Body of pancreas (tissue), 4 donors: ENCODE results near the gene SCNN1G. TPM values are rescaled to one million over a fixed set of nuclear protein-coding genes. Genes with fewer than 3 reads are reported as not detected.

Source experiments
- ATAC-seq: fragments of 150-250 bp; one replicate; pipeline ENCODE4 v1.9.1; 2016
- DNase-seq, 4 donors: peaks; one replicate each; pipeline ENCODE4 v3.0.0-alpha.2; 2019
- H3K27ac ChIP-seq, 4 donors: fragments of 200-600 bp; sonication (generic); 1 replicate in 3 of 4; 2 replicates in 1 of 4; pipeline versions ENCODE4 v1.5.1 to v1.6.1; 2016 to 2019; ENCODE audit warnings: mild to moderate bottlenecking in 1 of 4, mixed read lengths in 1 of 4, moderate library complexity in 1 of 4
- H3K27me3 ChIP-seq, 2 donors: fragments of 200-600 bp; sonication (generic); one replicate each; pipeline ENCODE4 v1.6.0; 2016; ENCODE audit warnings: mild to moderate bottlenecking in 1 of 2
- H3K36me3 ChIP-seq, 2 donors: fragments of 200-600 bp; sonication (generic); replicated peaks in 1 of 2; 2 replicates each; pipeline ENCODE4 v1.5.1; 2016; ENCODE audit warnings: low read depth in 2 of 2; ENCODE audit not compliant: insufficient read depth in 1 of 2
- H3K4me1 ChIP-seq: fragments of 200-600 bp; sonication (generic); one replicate; pipeline ENCODE4 v1.6.0; 2016
- H3K4me3 ChIP-seq, 2 donors: fragments of 200-600 bp; sonication (generic); 1 replicate in 1 of 2; 2 replicates in 1 of 2; pipeline ENCODE4 v1.5.1; 2016 to 2019
- H3K9me3 ChIP-seq, 3 donors: fragments of 200-600 bp; sonication (generic); 1 replicate in 2 of 3; 2 replicates in 1 of 3; pipeline ENCODE4 v1.5.1; 2016
- POLR2A ChIP-seq, 3 donors: fragments of 450-650 bp; IDR thresholded peaks; one replicate each; pipeline ENCODE4 v1.6.1; 2016; ENCODE audit warnings: antibody characterized with exemption in 3 of 3, mild to moderate bottlenecking in 2 of 3
- WGBS, 2 donors: methylation state at CpG; one replicate each; pipeline ENCODE4 v1.1.5; 2017; 5-methylcytosine and 5-hydroxymethylcytosine counted together
- intact Hi-C: fragments of 100-400 bp; cut with DNase I; formaldehyde crosslinking; loops from one replicate; pipeline ENCODE4 v1.15.1; 2023
- total RNA-seq, 2 donors: library from RNA; depleted of rRNA; stranded (reverse); fragments of >200 nt; gene quantifications; one replicate each; pipeline ENCODE4 v1.1.0, GENCODE V29; 2016
- TF ChIP-seq, protein P1 (sequence below), 7 experiments: fragments of 450-650 bp in 4 of 7; fragments of 200-600 bp in 3 of 7; sonication (generic) in 3 of 7; IDR thresholded peaks; one replicate each; pipeline ENCODE4 v1.5.1; 2016 to 2019; ENCODE audit warnings: antibody characterized with exemption in 7 of 7

SCNN1G gene
- total RNA-seq, 2 donors from 2014 or later = 0.26 to 1.6 TPM

DNA sequence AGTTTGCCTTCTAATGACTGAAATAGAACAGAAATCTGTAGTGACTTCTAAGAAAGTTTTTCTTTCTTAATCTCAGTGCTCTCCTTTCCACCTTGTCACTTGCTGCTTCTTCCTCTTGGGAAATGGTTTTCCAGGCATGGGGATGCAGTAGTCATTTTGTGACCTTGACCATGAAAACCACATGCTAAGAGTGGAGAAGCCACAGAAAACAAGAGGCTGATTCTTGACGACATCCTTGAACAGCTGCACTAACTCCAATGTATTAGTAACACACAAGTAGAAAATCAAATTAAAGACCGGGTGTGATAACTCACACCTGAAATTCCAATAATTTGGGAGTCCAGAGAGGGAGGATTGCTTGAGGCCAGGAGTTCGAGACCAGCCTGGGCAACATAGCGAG is 17.8 kb upstream of the SCNN1G start:
- DNase-seq = no peak
- Histone ChIP-seq H3K9me3 (no peaks in the 10 kb centered on the region), H3K36me3 (no peaks in the 10 kb centered on the region), H3K4me1 (no peaks in the 10 kb centered on the region), H3K4me3 (no peak overlapping the region), H3K27ac (no peak overlapping the region), H3K27me3 (no peaks in the 10 kb centered on the region)
- intact Hi-C loops = no loop called here
- ATAC-seq = no peak
- no peak for TF ChIP-seq POLR2A (IDR thresholded peaks at IDR 0.05)
- TF ChIP-seq, protein P1, sequence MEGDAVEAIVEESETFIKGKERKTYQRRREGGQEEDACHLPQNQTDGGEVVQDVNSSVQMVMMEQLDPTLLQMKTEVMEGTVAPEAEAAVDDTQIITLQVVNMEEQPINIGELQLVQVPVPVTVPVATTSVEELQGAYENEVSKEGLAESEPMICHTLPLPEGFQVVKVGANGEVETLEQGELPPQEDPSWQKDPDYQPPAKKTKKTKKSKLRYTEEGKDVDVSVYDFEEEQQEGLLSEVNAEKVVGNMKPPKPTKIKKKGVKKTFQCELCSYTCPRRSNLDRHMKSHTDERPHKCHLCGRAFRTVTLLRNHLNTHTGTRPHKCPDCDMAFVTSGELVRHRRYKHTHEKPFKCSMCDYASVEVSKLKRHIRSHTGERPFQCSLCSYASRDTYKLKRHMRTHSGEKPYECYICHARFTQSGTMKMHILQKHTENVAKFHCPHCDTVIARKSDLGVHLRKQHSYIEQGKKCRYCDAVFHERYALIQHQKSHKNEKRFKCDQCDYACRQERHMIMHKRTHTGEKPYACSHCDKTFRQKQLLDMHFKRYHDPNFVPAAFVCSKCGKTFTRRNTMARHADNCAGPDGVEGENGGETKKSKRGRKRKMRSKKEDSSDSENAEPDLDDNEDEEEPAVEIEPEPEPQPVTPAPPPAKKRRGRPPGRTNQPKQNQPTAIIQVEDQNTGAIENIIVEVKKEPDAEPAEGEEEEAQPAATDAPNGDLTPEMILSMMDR (IDR thresholded peaks at IDR 0.05) = no peak
- 65 to 84% methylated on average over 4 of the region's 4 CpGs for WGBS, 2 donors

DNA sequence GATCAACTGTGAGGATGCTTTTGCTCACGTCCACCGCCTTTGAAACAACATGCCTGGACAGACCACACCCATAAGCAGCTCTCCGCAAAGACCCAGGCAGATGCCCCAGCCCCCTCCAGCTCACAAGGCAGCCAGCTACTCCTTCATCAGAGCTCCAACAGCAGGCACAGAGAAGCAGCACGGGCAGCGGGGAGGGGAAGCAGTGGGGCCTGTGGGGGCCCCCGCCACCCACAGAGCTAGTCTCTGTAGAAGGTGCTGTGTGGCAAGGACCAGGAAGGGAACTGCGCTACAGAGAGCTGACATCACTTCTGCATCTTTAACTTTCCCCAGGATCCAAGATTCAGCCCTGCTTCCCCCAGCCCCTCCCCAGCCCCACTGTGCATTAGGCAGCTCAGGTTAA is 10.0 kb upstream of the SCNN1G start:
- Histone ChIP-seq H3K27ac (no peak overlapping the region), H3K9me3 (no peaks in the 10 kb centered on the region), H3K27me3 (no peaks in the 10 kb centered on the region), H3K36me3 (no peaks in the 10 kb centered on the region), H3K4me3 (no peak overlapping the region), H3K4me1 (no peaks in the 10 kb centered on the region)
- no peak for DNase-seq
- WGBS, 2 donors = 39 to 63% methylated on average over 3 to 7 of the region's 7 CpGs
- intact Hi-C loops = no loop called here
- ATAC-seq = no peak
- TF ChIP-seq POLR2A (IDR thresholded peaks at IDR 0.05) = no peak
- TF ChIP-seq, protein P1 (IDR thresholded peaks at IDR 0.05) = no peak

DNA sequence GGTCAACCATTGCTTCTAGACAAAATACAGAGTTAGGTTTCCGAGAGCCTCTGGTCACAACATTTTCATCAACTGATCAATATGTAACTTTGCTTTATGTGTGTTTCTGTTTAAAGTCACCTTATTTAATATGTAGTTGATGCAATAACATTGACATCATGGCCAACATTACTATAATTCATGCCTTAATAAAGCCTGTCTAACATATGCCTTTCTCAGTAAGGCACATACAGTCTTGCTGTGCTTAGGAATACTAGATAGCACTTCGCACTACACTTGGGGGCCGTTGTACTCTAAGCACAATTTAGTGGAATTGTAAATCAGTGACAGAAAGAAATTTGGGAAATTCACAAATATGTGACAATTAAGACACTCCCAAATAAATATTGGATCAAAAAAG is 9.6 kb upstream of the SCNN1G start:
- Histone ChIP-seq H3K27me3 (no peaks in the 10 kb centered on the region), H3K4me3 (no peak overlapping the region), H3K4me1 (no peaks in the 10 kb centered on the region), H3K9me3 (no peaks in the 10 kb centered on the region), H3K36me3 (no peaks in the 10 kb centered on the region), H3K27ac (no peak overlapping the region)
- 62 to 68% methylated on average over 3 of the region's 3 CpGs for WGBS, 2 donors
- TF ChIP-seq, protein P1 (IDR thresholded peaks at IDR 0.05) = no peak
- TF ChIP-seq POLR2A (IDR thresholded peaks at IDR 0.05) = no peak
- DNase-seq = no peak
- intact Hi-C loops = no loop called here
- no peak for ATAC-seq

DNA sequence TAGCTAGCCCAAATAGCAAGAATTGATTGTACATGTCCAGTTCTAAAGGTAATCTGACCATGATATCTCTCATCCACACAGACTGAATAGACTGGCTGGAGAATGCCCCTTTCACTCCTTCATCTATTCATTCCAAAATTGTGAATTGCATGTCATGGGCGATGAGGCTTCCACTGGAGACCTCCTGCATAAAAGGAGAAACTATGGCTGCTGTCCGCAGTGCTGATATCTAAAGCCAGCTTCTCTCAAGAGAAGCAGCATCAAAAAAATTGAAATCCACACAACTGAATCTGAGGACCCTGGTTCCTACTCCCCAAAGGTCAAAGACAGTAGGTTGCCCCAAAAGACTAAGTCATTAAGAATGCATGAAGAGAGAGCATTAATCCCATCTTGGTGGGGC is 7.9 kb upstream of the SCNN1G start:
- Histone ChIP-seq H3K27me3 (no peaks in the 10 kb centered on the region), H3K27ac (no peak overlapping the region), H3K4me1 (no peaks in the 10 kb centered on the region), H3K4me3 (no peak overlapping the region), H3K36me3 (no peaks in the 10 kb centered on the region), H3K9me3 (no peaks in the 10 kb centered on the region)
- WGBS, 2 donors = 31 to 61% methylated on average over 2 of the region's 2 CpGs
- TF ChIP-seq, protein P1 (IDR thresholded peaks at IDR 0.05) = no peak
- no peak for TF ChIP-seq POLR2A (IDR thresholded peaks at IDR 0.05)
- no peak for DNase-seq
- intact Hi-C loops = no loop called here
- no peak for ATAC-seq

DNA sequence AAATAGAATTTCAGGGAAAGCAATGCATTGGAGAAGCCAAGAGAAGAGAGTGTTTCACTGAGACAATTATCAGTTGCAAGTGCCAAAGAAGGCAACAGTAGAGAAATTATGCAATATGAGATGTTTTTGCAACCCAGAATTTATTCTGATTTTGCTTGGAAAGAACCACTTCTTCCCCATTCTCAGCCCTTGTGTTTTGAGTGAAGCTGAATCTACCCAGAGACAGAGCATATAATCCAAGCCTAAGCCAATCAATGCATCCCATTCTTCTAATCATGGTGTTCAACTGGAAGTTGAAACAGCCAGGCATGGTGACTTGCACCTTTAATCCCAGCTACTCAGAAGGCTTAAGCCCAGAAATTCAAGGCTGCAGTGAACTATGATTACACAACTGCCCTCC is 6.9 kb upstream of the SCNN1G start:
- H3K4me1 ChIP-seq = no peaks in the 10 kb centered on the region
- intact Hi-C loops = no loop called here
- no peaks in the 10 kb centered on the region for H3K36me3 ChIP-seq
- TF ChIP-seq POLR2A (IDR thresholded peaks at IDR 0.05) = no peak
- TF ChIP-seq, protein P1 (IDR thresholded peaks at IDR 0.05) = no peak
- H3K4me3 ChIP-seq = no peak overlapping the region
- DNase-seq = no peak
- H3K9me3 ChIP-seq = no peaks in the 10 kb centered on the region
- no peak overlapping the region for H3K27ac ChIP-seq
- H3K27me3 ChIP-seq = no peaks in the 10 kb centered on the region
- ATAC-seq = no peak
